Common myeloid progenitor, CD34-positive (primary cell): ENCODE measurements around the gene NAA80.

Source experiments
- CTCF ChIA-PET: fragments of 350-600 bp; sonication (Branson Sonifier 250); formaldehyde crosslinking; loops from one replicate; lab custom pipeline; 2021; ENCODE audit warnings: antibody characterized with exemption; lab: Charles Lee
- POLR2A ChIA-PET: fragments of 350-600 bp; sonication (Branson Sonifier 250); formaldehyde crosslinking; loops from one replicate; lab custom pipeline; 2021; ENCODE audit warnings: antibody characterized with exemption; lab: Charles Lee
- DNase-seq, 3 donors: peaks; one replicate each; pipeline versions ENCODE4 v3.0.0 to v3.0.0-alpha.2; 2013
- H3K27ac ChIP-seq, 2 experiments: 1 replicate in 1 of 2; 2 replicates in 1 of 2; pipeline ENCODE4 v1.7.0; 2013; ENCODE audit warnings: inconsistent platforms in 2 of 2, low read length in 2 of 2, mild to moderate bottlenecking in 2 of 2, low read depth in 1 of 2, moderate library complexity in 1 of 2; ENCODE audit not compliant: severe bottlenecking in 2 of 2, insufficient read depth in 1 of 2, poor library complexity in 1 of 2
- H3K27me3 ChIP-seq, 5 experiments: replicated peaks in 2 of 5; 1 replicate in 3 of 5; 2 replicates in 2 of 5; pipeline versions ENCODE4 v1.6.1 to v1.7.0; 2013; ENCODE audit warnings: low read length in 4 of 5, mild to moderate bottlenecking in 2 of 5, moderate library complexity in 2 of 5, inconsistent platforms in 1 of 5; ENCODE audit not compliant: insufficient read depth in 5 of 5, control insufficient read depth in 4 of 5
- H3K36me3 ChIP-seq, 4 experiments: 1 replicate in 2 of 4; 2 replicates in 2 of 4; pipeline versions ENCODE4 v1.6.1 to v1.7.0; 2013; ENCODE audit warnings: low read length in 3 of 4, control low read depth in 1 of 4, mild to moderate bottlenecking in 1 of 4; ENCODE audit not compliant: control insufficient read depth in 4 of 4, insufficient read depth in 4 of 4
- H3K4me1 ChIP-seq, 4 experiments: 1 replicate in 3 of 4; 2 replicates in 1 of 4; pipeline versions ENCODE4 v1.6.1 to v1.7.1; 2013; ENCODE audit warnings: low read length in 3 of 4, mild to moderate bottlenecking in 3 of 4, control low read depth in 1 of 4, inconsistent platforms in 1 of 4, moderate library complexity in 1 of 4; ENCODE audit not compliant: control insufficient read depth in 4 of 4, insufficient read depth in 4 of 4; ENCODE audit errors: control extremely low read depth in 1 of 4
- H3K4me3 ChIP-seq, 7 experiments: 1 replicate in 4 of 7; 2 replicates in 3 of 7; pipeline versions ENCODE4 v1.5.1 to v1.7.0; 2013; ENCODE audit warnings: mild to moderate bottlenecking in 7 of 7, low read length in 6 of 7, moderate library complexity in 6 of 7, inconsistent platforms in 2 of 7, low read depth in 2 of 7, control low read depth in 1 of 7; ENCODE audit not compliant: insufficient read depth in 4 of 7, control insufficient read depth in 1 of 7; ENCODE audit errors: extremely low read depth in 1 of 7
- H3K9me3 ChIP-seq, 5 experiments: 1 replicate in 4 of 5; 2 replicates in 1 of 5; pipeline versions ENCODE4 v1.6.1 to v1.7.1; 2013; ENCODE audit warnings: low read length in 4 of 5, mild to moderate bottlenecking in 2 of 5, inconsistent platforms in 1 of 5, low read depth in 1 of 5, moderate library complexity in 1 of 5; ENCODE audit not compliant: control insufficient read depth in 4 of 5, insufficient read depth in 2 of 5; ENCODE audit errors: control extremely low read depth in 1 of 5
- WGBS: methylation state at CpG from one replicate; pipeline ENCODE4 v1.1.5; 2013; ENCODE audit not compliant: insufficient coverage; 5-methylcytosine and 5-hydroxymethylcytosine counted together

The NAA80 gene

GRCh38 chr3:50323614-50324199 lies 24.5 kb upstream of the NAA80 start:
- 35% methylated on average over 4 of the region's 5 CpGs for WGBS
- POLR2A ChIA-PET: interaction anchor here (1.6 kb wide), 1 partner anchor 14 kb away, joined by 3 read pairs; no protein-coding TSS in a partner anchor
- CTCF ChIA-PET: interaction anchor here (0.7 to 11.6 kb wide), 24 partner anchors 9 to 201 kb away, joined by 3 to 105 read pairs (median 6); partner anchors contain the start of genes GNAT1, HYAL1, HYAL3 and IFRD2
- Histone ChIP-seq H3K4me1 (peaks cover 0 to 81% (median 63%) of the 10 kb centered on the region in 4 experiments), H3K36me3 (peaks cover 0 to 23% (median 12%) of the 10 kb centered on the region in 4 experiments), H3K9me3 (no peaks in the 10 kb centered on the region), H3K27ac (no peak overlapping the region), H3K4me3 (no peak overlapping the region), H3K27me3 (no peaks in the 10 kb centered on the region)
- no peak for DNase-seq

DNA sequence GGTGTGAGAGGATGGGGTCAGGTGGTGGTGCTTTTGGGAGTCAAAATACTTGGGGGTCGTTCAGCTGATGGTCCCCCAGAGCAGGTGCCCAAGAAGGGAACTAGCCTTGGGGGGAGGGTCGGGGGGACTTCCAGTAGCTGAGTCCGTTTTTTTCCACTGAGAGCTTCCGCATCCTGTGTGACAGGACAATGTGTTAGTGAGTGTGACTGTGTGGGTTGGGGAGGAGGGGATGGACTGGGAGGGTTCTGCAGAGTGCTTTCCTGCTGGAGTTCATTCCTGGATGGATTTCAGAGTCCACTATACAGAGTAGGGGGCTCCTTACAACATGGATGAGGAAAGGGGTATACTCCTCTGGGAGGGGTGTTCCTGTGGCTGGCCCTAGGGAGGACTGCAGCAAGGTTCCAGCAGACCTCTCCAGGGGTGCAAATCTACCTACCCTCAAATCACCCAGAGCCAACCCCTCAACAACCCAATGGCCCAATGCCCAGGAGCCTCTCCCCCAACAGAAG lies 23.9 kb upstream of the NAA80 start:
- peak in 1 of 3 donors; percentile 42 for DNase-seq
- CTCF ChIA-PET: interaction anchor here (0.5 to 11.6 kb wide), 15 partner anchors 9 to 131 kb away, joined by 3 to 105 read pairs (median 10); partner anchors contain the start of genes GNAT1, HYAL1, HYAL3 and NAA80
- Histone ChIP-seq H3K27me3 (no peaks in the 10 kb centered on the region), H3K4me1 (peaks cover 0 to 81% (median 62%) of the 10 kb centered on the region in 4 experiments), H3K36me3 (peaks cover 0 to 28% (median 12%) of the 10 kb centered on the region in 4 experiments), H3K4me3 (peak overlapping the region in 1 of 7 experiments; percentile 19), H3K9me3 (no peaks in the 10 kb centered on the region), H3K27ac (no peak overlapping the region)
- 83% methylated on average over 2 of the region's 4 CpGs for WGBS
- POLR2A ChIA-PET: interaction anchor here (1.6 kb wide), 1 partner anchor 14 kb away, joined by 3 read pairs; no protein-coding TSS in a partner anchor

DNA sequence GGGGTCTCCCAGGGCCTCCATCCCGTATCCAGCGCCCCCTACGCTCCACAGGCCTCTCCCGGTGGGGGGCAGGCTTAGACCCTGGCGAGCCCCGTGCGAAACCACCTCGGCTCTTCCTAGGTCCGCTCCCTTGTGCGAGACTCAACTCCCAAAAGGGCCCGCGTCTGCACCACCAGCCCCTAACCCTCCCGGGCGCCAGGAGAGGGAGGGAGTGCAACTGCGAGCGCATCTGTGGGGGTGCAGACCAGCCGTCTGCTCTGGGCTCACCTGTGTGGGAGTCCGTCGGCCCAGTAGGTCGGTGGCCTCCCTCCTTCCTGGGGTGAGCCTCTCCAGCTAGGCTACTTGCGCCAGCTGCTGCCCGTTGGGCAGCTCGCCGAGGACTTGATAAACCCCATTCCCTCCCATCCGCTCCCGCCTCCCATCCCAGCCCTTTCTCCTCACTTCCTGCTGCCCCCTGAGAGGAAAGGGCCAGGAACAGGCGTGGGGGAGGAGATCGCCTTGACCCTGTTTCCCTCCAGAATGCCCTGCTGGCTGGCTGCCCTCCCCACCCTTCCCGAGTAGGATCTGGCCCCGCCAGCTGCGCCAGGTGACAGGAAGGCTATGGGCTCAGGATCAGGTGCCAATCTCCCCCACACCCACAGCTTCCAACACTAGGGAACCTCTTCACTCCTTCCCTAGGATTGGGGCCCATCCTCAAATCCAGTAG lies 23.3 kb upstream of the NAA80 start, which contains the start of gene HYAL2:
HYAL2 (minus strand) TSS at position 360 of the 706 bp plus-strand sequence. CDS start 2,256 bp downstream, outside the sequence.
- no peaks in the 10 kb centered on the region for H3K9me3 ChIP-seq
- H3K4me3 ChIP-seq: peak within 1 kb of the TSS; percentile 69 to 88 (median 82)
- DNase-seq: no peak
- CTCF ChIA-PET: interaction anchor here (0.5 to 11.6 kb wide), 10 partner anchors 12 to 131 kb away, joined by 3 to 105 read pairs (median 8); partner anchors contain the start of genes GNAT1, HYAL1, HYAL3 and NAA80
- 80% methylated on average over 20 of the region's 31 CpGs for WGBS
- H3K36me3 ChIP-seq: peaks cover 0 to 33% (median 15%) of the 10 kb centered on the region in 4 experiments
- H3K4me1 ChIP-seq: peaks cover 2 to 85% (median 65%) of the 10 kb centered on the region in 4 experiments
- H3K27ac ChIP-seq: peak within 1 kb of the TSS; percentile 98 to 99
- POLR2A ChIA-PET: interaction anchor here (1.6 kb wide), 1 partner anchor 15 kb away, joined by 3 read pairs; no protein-coding TSS in a partner anchor
- H3K27me3 ChIP-seq: no peaks in the 10 kb centered on the region

- Histone ChIP-seq H3K27ac (peak overlapping the region in 1 of 2 experiments; percentile 99), H3K27me3 (no peaks in the 10 kb centered on the region), H3K4me3 (peak overlapping the region in 6 of 7 experiments; percentile 19 to 88 (median 84)), H3K9me3 (no peaks in the 10 kb centered on the region), H3K36me3 (peaks cover 0 to 38% (median 17%) of the 10 kb centered on the region in 4 experiments), H3K4me1 (peaks cover 2 to 83% (median 60%) of the 10 kb centered on the region in 4 experiments)
- no peak for DNase-seq
- ChIA-PET CTCF (interaction anchor here (1.5 to 11.6 kb wide), 5 partner anchors 14 to 130 kb away, joined by 5 to 105 read pairs (median 11); partner anchors contain the start of genes GNAT1, HYAL1, HYAL3 and LSMEM2), POLR2A (interaction anchor here (0.6 kb wide), 1 partner anchor 31 kb away, joined by 3 read pairs; no protein-coding TSS in a partner anchor)
- WGBS: 36% methylated on average over 14 of the region's 14 CpGs
Measured at GRCh38 chr3:50322115-50322385, 22.8 kb upstream of the NAA80 start.

DNA sequence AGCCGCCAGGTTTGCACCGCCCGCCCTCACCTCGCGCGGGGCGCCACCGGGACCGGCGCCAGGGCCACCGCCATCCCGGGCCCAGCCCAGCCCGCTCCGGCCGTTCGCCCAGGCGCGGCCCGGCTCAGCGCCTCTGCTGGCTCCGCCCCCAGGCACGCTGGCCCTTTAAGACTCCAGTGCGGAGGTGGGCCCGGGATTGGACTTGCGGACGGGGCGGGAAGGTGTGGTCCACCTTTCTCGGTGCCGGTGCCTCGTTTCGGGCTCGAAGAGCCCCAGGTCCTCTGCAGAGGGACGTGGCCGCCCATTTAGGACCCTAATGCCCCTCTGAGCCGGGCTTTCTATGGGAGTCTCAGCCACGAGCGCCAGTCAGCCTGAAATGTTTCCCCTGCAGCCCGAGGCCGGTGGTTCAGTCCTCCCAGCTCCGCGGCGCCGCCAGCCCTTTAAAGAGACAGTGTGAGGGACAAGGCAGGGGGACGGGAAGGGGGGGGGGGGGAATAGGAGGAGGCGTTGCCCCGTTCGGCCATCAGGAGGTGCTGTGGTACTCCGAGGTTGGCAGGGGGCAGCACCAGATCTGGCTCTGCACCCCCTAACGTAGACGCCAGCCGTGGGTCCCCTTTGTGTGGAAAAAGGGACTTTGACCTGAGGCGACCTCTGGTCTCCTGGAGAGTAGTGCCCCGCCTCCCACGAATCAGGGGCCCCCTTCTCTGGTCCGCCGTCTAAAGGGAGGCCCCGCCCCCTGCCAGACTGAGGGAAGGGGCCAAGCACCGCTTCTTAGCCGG lies 22.3 kb upstream of the NAA80 start:
- WGBS: 0% methylated on average over 40 of the region's 59 CpGs
- CTCF ChIA-PET: interaction anchor here (0.6 to 11.6 kb wide), 7 partner anchors 15 to 47 kb away, joined by 3 to 105 read pairs (median 6); partner anchors contain the start of genes HYAL1, HYAL3, LSMEM2 and NAA80
- Histone ChIP-seq H3K4me3 (peak overlapping the region; percentile 69 to 88 (median 82)), H3K36me3 (peaks cover 0 to 42% (median 18%) of the 10 kb centered on the region in 4 experiments), H3K9me3 (no peaks in the 10 kb centered on the region), H3K4me1 (peaks cover 2 to 80% (median 58%) of the 10 kb centered on the region in 4 experiments), H3K27ac (peak overlapping the region; percentile 98 to 99), H3K27me3 (no peaks in the 10 kb centered on the region)
- POLR2A ChIA-PET: interaction anchor here (0.5 to 0.8 kb wide), 5 partner anchors 12 to 30 kb away, joined by 3 to 6 read pairs (median 3); no protein-coding TSS in a partner anchor
- peak; percentile 88 to 92 (median 90) for DNase-seq

GRCh38 chr3:50320853-50321335 lies 21.7 kb upstream of the NAA80 start:
- POLR2A ChIA-PET: interaction anchor here (0.5 to 0.8 kb wide), 5 partner anchors 11 to 28 kb away, joined by 3 to 6 read pairs (median 3); no protein-coding TSS in a partner anchor
- no peaks in the 10 kb centered on the region for H3K27me3 ChIP-seq
- DNase-seq: peak in 1 of 3 donors; percentile 69
- H3K27ac ChIP-seq: peak overlapping the region; percentile 98 to 99
- peaks cover 2 to 75% (median 58%) of the 10 kb centered on the region in 4 experiments for H3K4me1 ChIP-seq
- H3K4me3 ChIP-seq: peak overlapping the region; percentile 69 to 88 (median 82)
- CTCF ChIA-PET: interaction anchor here (0.6 to 11.6 kb wide), 9 partner anchors 15 to 62 kb away, joined by 3 to 105 read pairs (median 5); partner anchors contain the start of genes HYAL1, HYAL3, LSMEM2 and NAA80
- WGBS: 0% methylated on average over 12 of the region's 45 CpGs
- peaks cover 0 to 42% (median 17%) of the 10 kb centered on the region in 4 experiments for H3K36me3 ChIP-seq
- no peaks in the 10 kb centered on the region for H3K9me3 ChIP-seq
